Measurements from ENCODE around the gene EFL1. TPM values are rescaled to one million over a fixed set of nuclear protein-coding genes. Genes with fewer than 3 reads are reported as not detected.
"Not testable (repeated sequence)": the region's sequence is repeated elsewhere in the genome, so short reads cannot be mapped to it uniquely, and the experiment has no call there.

The EFL1 gene
- total and polyA plus RNA-seq, 2 of the 8 experiments (the other 6 are each of a cell fraction or from before 2014, with no cell fraction given) = 10.8 to 31.5 TPM

- TF ChIP-seq CTCF (IDR thresholded peaks at IDR 0.05; ENCODE audit: control extremely low read depth in 1 of 3, insufficient read depth in 1 of 3, low read depth in 1 of 3, low read length in 3 of 3) (no peak), RAD21 (IDR thresholded peaks at IDR 0.05 in 1 of 2, conservative IDR thresholded peaks at IDR 0.05 in 1 of 2; ENCODE audit: low read depth in 2 of 2, low read length in 2 of 2) (no peak), FOSL1 (IDR thresholded peaks at IDR 0.05; ENCODE audit: insufficient read depth, low read depth, low read length) (no peak), SRF (IDR thresholded peaks at IDR 0.05; ENCODE audit: low read depth, low read length) (no peak), ASH2L (IDR thresholded peaks at IDR 0.05; ENCODE audit: low read length) (no peak)
Measured at GRCh38 chr15:82292271-82292670, 29.7 kb upstream of the EFL1 start (continued).

GRCh38 chr15:82288202-82288601, 25.7 kb upstream of the EFL1 start:
- H2AFZ ChIP-seq (ENCODE audit: low read length); H3K9me3 ChIP-seq (ENCODE audit: insufficient read depth in 2 of 2, low read depth in 1 of 2, low read length in 1 of 2); POLR2A ChIA-PET (ENCODE audit: partially characterized antibody): not testable (repeated sequence)

More at GRCh38 chr15:82288202-82288601, 25.7 kb upstream of the EFL1 start:
- not testable (repeated sequence) for H2BK120ac ChIP-seq (replicated peaks; ENCODE audit: low read depth, low read length); H2BK5ac ChIP-seq (ENCODE audit: low read depth, low read length); H3K9ac ChIP-seq (replicated peaks in 1 of 4; ENCODE audit: extremely low read depth in 1 of 4, low read depth in 3 of 4, low read length in 3 of 4); H4K5ac ChIP-seq (ENCODE audit: insufficient read length, low read depth, low read length); H2BK20ac ChIP-seq (ENCODE audit: low read length); H3K4ac ChIP-seq (replicated peaks; ENCODE audit: insufficient read length, low read depth, low read length); H4K20me1 ChIP-seq (replicated peaks in 1 of 2; ENCODE audit: control insufficient read depth in 1 of 2, insufficient read depth in 2 of 2, low read length in 2 of 2); H3K4me2 ChIP-seq (ENCODE audit: insufficient read depth in 1 of 2, low read depth in 2 of 2, low read length in 2 of 2); H3K27ac ChIP-seq (ENCODE audit: low read depth, low read length); H3K4me1 ChIP-seq (replicated peaks in 1 of 4; ENCODE audit: control insufficient read depth in 3 of 4, insufficient read depth in 4 of 4, low read length in 3 of 4); H2BK15ac ChIP-seq (ENCODE audit: low read length); H3K56ac ChIP-seq (replicated peaks; ENCODE audit: insufficient read length, low read depth, low read length); DNase-seq (ENCODE audit: low read depth in 1 of 2, low spot score in 2 of 2); H2BK12ac ChIP-seq (ENCODE audit: low read depth, low read length); H4K8ac ChIP-seq (ENCODE audit: extremely low read depth, insufficient read depth, low read length); H3K18ac ChIP-seq (ENCODE audit: extremely low read depth, low read length); H3K79me1 ChIP-seq (ENCODE audit: low read depth, low read length); FAIRE-seq; H3K36me3 ChIP-seq (ENCODE audit: control insufficient read depth in 2 of 4, insufficient read depth in 4 of 4, low read length in 3 of 4); H3K27me3 ChIP-seq (replicated peaks in 1 of 4; ENCODE audit: control insufficient read depth in 3 of 4, extremely low read depth in 1 of 4, insufficient read depth in 3 of 4, low read length in 3 of 4); H3K23ac ChIP-seq (ENCODE audit: insufficient read length); H2AK5ac ChIP-seq (ENCODE audit: low read depth, low read length); H3K14ac ChIP-seq (ENCODE audit: insufficient read length); H3K23me2 ChIP-seq (ENCODE audit: low read depth, low read length); H4K91ac ChIP-seq (replicated peaks; ENCODE audit: insufficient read length, low read length); H3K4me3 ChIP-seq (ENCODE audit: extremely low read depth in 1 of 4, insufficient read depth in 2 of 4, low read depth in 3 of 4, low read length in 4 of 4); H3K79me2 ChIP-seq (ENCODE audit: control insufficient read depth in 1 of 2, insufficient read depth in 2 of 2, low read length in 2 of 2)
- CTCF ChIA-PET (ENCODE audit: partially characterized antibody) = interaction anchor here (1.4 kb wide), 1 partner anchor 8 kb away, joined by 4 read pairs; no protein-coding TSS in a partner anchor
- WGBS, 2 experiments (ENCODE audit: extremely low coverage in 1 of 2, insufficient coverage in 1 of 2, insufficient read length in 1 of 2, insufficient replicate concordance in 2 of 2, low coverage in 1 of 2, low lambda C conversion rate in 2 of 2, missing lambda C conversion rate in 1 of 2) = 100% methylated on average over 1 of the region's 2 CpGs; no CpG with 5 or more reads in 1 of the 2 experiments
